Ishikawa (cell line): Measurements from ENCODE around the gene SCAND1.
A peak's percentile ranks its signal among the peaks of the same experiment; 100 is the strongest.

ENCODE experiments used
- CEBPB ChIP-seq: IDR thresholded peaks from 2 replicates; pipeline ENCODE4 v1.6.1; 2012
- CREB1 ChIP-seq: IDR thresholded peaks from 2 replicates; pipeline ENCODE4 v1.6.1; 2012; ENCODE audit warnings: low read depth
- EGR1 ChIP-seq: IDR thresholded peaks from 2 replicates; pipeline ENCODE4 v1.6.1; 2012
- EP300 ChIP-seq: IDR thresholded peaks from 2 replicates; pipeline ENCODE4 v1.6.1; 2012; ENCODE audit warnings: borderline replicate concordance
- FOXM1 ChIP-seq: IDR thresholded peaks from 2 replicates; pipeline ENCODE4 v1.6.1; 2012; ENCODE audit warnings: low read depth, borderline replicate concordance
- NFIC ChIP-seq: IDR thresholded peaks from 2 replicates; pipeline ENCODE4 v1.6.1; 2012
- RAD21 ChIP-seq: IDR thresholded peaks from 2 replicates; pipeline ENCODE4 v1.6.1; 2012; ENCODE audit warnings: low read depth
- TAF1 ChIP-seq: IDR thresholded peaks from 2 replicates; pipeline ENCODE4 v1.6.1; 2012; ENCODE audit warnings: low read depth, mild to moderate bottlenecking
- TCF12 ChIP-seq: IDR thresholded peaks from 2 replicates; pipeline ENCODE4 v1.6.1; 2012; ENCODE audit warnings: low read depth
- TEAD4 ChIP-seq: IDR thresholded peaks from 2 replicates; pipeline ENCODE4 v1.6.1; 2012
- YY1 ChIP-seq: IDR thresholded peaks from 2 replicates; pipeline ENCODE4 v1.6.1; 2012; ENCODE audit warnings: low read depth
- ZBTB7A ChIP-seq: IDR thresholded peaks from 2 replicates; pipeline ENCODE4 v1.6.1; 2012; ENCODE audit warnings: low read depth
- TF ChIP-seq, protein P1 (sequence below): IDR thresholded peaks from 2 replicates; pipeline ENCODE4 v1.6.1; 2012; ENCODE audit warnings: low read depth, mild to moderate bottlenecking
- TF ChIP-seq, protein P2 (sequence below): IDR thresholded peaks from 2 replicates; pipeline ENCODE4 v1.6.1; 2012
- TF ChIP-seq, protein P3 (sequence below): IDR thresholded peaks from 2 replicates; pipeline ENCODE4 v1.6.1; 2012

Gene SCAND1

DNA sequence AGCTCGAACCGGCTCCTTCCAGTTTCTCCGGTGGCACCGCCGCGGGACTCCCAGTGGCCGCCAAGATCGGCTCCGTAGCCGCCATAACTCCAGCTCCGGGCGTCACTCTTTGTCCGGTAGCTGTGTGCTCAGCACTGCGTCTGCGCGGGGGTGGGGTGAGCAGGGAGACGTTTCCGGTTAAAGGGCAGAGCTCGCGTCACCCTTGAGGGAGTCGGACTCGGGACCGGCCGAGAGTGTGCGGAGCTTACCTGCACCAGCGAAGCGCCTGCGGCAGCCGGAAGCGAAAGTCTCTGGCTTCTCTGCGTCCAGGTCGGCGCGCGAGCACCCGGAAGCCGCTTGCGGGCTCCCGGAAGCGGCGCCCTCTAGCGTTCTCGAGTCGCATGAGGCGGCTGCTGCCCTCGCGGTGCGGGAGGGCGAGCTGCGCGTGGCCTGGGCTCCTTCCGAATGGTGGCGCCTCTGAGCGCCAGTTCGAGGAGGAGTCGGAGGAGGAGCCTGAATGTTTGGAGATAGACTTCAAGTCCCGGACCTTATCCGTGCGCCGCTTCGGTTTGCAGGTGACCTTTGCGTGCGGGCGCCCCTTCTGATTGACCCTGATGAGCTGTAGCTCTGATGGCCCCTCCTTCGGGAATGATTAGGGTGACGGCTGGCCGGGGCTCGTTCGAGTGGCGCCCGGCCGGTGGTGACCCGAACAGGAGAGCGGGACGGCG, at the start of gene SCAND1:
SCAND1 (minus strand) TSS at position 303 of the 707 bp plus-strand sequence; CDS start at position 85, 218 bp downstream.
- no peak for TF ChIP-seq EP300
- no peak for TF ChIP-seq CEBPB
- no peak for TF ChIP-seq ZBTB7A
- peak; percentile 21; the same call in 1 of the 2 replicates for TF ChIP-seq NFIC
- TF ChIP-seq YY1 = peak; percentile 90
- TF ChIP-seq, protein P1, sequence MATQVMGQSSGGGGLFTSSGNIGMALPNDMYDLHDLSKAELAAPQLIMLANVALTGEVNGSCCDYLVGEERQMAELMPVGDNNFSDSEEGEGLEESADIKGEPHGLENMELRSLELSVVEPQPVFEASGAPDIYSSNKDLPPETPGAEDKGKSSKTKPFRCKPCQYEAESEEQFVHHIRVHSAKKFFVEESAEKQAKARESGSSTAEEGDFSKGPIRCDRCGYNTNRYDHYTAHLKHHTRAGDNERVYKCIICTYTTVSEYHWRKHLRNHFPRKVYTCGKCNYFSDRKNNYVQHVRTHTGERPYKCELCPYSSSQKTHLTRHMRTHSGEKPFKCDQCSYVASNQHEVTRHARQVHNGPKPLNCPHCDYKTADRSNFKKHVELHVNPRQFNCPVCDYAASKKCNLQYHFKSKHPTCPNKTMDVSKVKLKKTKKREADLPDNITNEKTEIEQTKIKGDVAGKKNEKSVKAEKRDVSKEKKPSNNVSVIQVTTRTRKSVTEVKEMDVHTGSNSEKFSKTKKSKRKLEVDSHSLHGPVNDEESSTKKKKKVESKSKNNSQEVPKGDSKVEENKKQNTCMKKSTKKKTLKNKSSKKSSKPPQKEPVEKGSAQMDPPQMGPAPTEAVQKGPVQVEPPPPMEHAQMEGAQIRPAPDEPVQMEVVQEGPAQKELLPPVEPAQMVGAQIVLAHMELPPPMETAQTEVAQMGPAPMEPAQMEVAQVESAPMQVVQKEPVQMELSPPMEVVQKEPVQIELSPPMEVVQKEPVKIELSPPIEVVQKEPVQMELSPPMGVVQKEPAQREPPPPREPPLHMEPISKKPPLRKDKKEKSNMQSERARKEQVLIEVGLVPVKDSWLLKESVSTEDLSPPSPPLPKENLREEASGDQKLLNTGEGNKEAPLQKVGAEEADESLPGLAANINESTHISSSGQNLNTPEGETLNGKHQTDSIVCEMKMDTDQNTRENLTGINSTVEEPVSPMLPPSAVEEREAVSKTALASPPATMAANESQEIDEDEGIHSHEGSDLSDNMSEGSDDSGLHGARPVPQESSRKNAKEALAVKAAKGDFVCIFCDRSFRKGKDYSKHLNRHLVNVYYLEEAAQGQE = 0 out of 2 replicates have a peak, but pooled peaks have one; percentile 20
- peak; percentile 89 for TF ChIP-seq TAF1
- TF ChIP-seq, protein P2, sequence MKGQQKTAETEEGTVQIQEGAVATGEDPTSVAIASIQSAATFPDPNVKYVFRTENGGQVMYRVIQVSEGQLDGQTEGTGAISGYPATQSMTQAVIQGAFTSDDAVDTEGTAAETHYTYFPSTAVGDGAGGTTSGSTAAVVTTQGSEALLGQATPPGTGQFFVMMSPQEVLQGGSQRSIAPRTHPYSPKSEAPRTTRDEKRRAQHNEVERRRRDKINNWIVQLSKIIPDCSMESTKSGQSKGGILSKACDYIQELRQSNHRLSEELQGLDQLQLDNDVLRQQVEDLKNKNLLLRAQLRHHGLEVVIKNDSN = no peak
- TF ChIP-seq CREB1 = no peak
- TF ChIP-seq RAD21 = peak; percentile 39; the same call in 1 of the 2 replicates
- TF ChIP-seq EGR1 = no peak
- TF ChIP-seq FOXM1 = peak; percentile 18; the same call in 1 of the 2 replicates
- no peak for TF ChIP-seq TEAD4
- TF ChIP-seq, protein P3, sequence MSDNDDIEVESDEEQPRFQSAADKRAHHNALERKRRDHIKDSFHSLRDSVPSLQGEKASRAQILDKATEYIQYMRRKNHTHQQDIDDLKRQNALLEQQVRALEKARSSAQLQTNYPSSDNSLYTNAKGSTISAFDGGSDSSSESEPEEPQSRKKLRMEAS = peak; percentile 95
- TF ChIP-seq TCF12 = peak; percentile 71; the same call in 1 of the 2 replicates

DNA sequence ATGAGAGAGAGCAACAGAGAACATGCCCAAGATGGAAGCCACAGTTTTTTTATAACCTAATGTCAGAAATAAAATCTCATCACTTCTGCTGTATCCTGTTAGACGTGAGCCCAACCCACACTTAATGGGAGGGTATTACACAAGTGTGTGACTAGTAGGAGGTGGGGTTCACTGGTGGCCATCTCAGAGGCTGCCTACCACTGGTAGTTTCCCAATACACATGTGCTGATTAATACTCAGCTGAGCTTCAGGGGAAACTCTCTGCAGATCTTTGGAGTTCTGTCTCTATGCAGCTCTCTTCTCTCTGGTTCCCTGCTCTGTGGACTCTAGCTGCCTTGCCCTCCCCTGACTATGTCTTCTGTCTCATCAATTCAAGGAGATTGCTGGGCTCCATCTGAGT, 49.7 kb upstream of the SCAND1 start:
- no peak for TF ChIP-seq CREB1
- TF ChIP-seq EP300 = no peak
- TF ChIP-seq CEBPB = no peak
- TF ChIP-seq TAF1 = no peak
- no peak for TF ChIP-seq TCF12
- no peak for TF ChIP-seq NFIC
- TF ChIP-seq EGR1 = no peak
- no peak for TF ChIP-seq TEAD4
- TF ChIP-seq, protein P2 = no peak
- TF ChIP-seq, protein P3 = no peak
- no peak for TF ChIP-seq FOXM1
- TF ChIP-seq ZBTB7A = no peak
- TF ChIP-seq RAD21 = no peak
- TF ChIP-seq YY1 = no peak
- TF ChIP-seq, protein P1 = no peak

DNA sequence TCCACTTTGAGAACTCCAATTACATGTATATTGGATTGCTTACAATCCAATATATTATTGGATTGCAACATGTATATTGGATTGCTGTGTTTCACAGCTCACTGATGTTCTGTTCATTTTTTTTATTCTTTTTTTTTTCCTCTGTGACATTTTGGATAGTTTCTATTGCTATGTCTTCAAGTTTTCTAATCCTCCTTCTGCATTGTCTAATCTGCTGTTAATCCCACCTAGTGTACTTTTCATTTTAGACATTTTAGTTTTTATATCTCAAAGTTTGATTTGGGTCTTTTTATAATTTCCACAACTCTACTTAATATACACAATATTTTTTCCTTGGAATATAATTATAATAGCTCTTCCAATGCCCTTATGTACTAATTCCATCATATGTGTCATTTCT, 48.6 kb upstream of the SCAND1 start:
- no peak for TF ChIP-seq CREB1
- no peak for TF ChIP-seq ZBTB7A
- TF ChIP-seq TCF12 = no peak
- TF ChIP-seq, protein P1 = no peak
- TF ChIP-seq CEBPB = no peak
- no peak for TF ChIP-seq FOXM1
- TF ChIP-seq YY1 = no peak
- TF ChIP-seq TEAD4 = no peak
- TF ChIP-seq RAD21 = no peak
- no peak for TF ChIP-seq NFIC
- TF ChIP-seq, protein P2 = no peak
- TF ChIP-seq, protein P3 = no peak
- TF ChIP-seq EGR1 = no peak
- no peak for TF ChIP-seq TAF1
- TF ChIP-seq EP300 = no peak
